ENCODE results near the gene NMT1.

The NMT1 gene

GRCh38 chr17:45137561-45138305, 76.6 kb downstream of the NMT1 start:
- DNase-seq, result no peak

- no peak for DNase-seq
These were observed 77.9 kb downstream of the NMT1 start for GRCh38 chr17:45138911-45139532.

- DNase-seq, result no peak
These were observed 78.4 kb downstream of the NMT1 start for GRCh38 chr17:45139533-45139920.

- no peak for DNase-seq
These were observed 82.1 kb downstream of the NMT1 start for GRCh38 chr17:45143094-45143670.

GRCh38 chr17:45143767-45144198, 82.7 kb downstream of the NMT1 start:
- peak; percentile 39 for DNase-seq

- no peak for DNase-seq
These were observed 83.3 kb downstream of the NMT1 start for GRCh38 chr17:45144199-45145034.

- DNase-seq, result no peak
These were observed 83.9 kb downstream of the NMT1 start for GRCh38 chr17:45145035-45145389.

GRCh38 chr17:45146166-45146565, 85.0 kb downstream of the NMT1 start:
- DNase-seq, result no peak

- no peak for DNase-seq
These were observed 85.4 kb downstream of the NMT1 start for GRCh38 chr17:45146592-45146889.

- DNase-seq, result peak; percentile 86
These were observed 85.9 kb downstream of the NMT1 start for GRCh38 chr17:45146890-45147580.

- DNase-seq, result peak; percentile 86
These were observed 86.6 kb downstream of the NMT1 start for GRCh38 chr17:45147581-45148182.

GRCh38 chr17:45148183-45149036, 87.3 kb downstream of the NMT1 start, which contains the start of gene HEXIM1:
HEXIM1 (plus strand) TSS chr17:45148475; CDS start chr17:45149191, 716 bp downstream.
- DNase-seq, result peak; percentile 99

- DNase-seq, result peak; percentile 52
These were observed 88.0 kb downstream of the NMT1 start for GRCh38 chr17:45149037-45149668.

- peak; percentile 21 for DNase-seq
These were observed 88.8 kb downstream of the NMT1 start for GRCh38 chr17:45149669-45150664.

- no peak for DNase-seq
These were observed 90.0 kb downstream of the NMT1 start for GRCh38 chr17:45150911-45151809.

GRCh38 chr17:45155029-45155428, 93.9 kb downstream of the NMT1 start:
- DNase-seq, result no peak

GRCh38 chr17:45155483-45155882, 94.4 kb downstream of the NMT1 start:
- no peak for DNase-seq

- DNase-seq, result no peak
These were observed 95.1 kb downstream of the NMT1 start for GRCh38 chr17:45156242-45156641.
